ENCODE results near the gene SFXN3.
"Not testable (repeated sequence)": the region's sequence is repeated elsewhere in the genome, so short reads cannot be mapped to it uniquely, and the experiment has no call there.

Gene SFXN3

DNA sequence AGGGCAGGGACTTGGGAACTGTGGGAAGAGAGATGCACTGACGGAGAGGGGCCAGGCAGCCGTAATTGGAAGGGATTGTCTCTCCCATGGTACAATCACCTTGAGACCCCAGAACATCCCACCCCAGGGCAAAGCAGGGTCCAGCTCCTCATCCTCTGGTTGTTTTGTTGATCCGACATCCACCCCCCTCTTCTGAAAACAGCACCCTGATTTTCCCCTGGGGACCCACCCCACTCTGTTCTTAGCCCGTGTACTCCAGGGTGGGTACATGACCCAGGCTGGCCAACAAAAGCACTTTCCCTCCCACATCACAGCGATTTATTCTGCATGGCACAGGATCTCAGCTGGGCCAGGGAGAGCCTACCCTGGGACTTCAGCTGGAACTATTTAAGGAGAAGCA is 14.2 kb upstream of the SFXN3 start:
- no peak for DNase-seq

DNA sequence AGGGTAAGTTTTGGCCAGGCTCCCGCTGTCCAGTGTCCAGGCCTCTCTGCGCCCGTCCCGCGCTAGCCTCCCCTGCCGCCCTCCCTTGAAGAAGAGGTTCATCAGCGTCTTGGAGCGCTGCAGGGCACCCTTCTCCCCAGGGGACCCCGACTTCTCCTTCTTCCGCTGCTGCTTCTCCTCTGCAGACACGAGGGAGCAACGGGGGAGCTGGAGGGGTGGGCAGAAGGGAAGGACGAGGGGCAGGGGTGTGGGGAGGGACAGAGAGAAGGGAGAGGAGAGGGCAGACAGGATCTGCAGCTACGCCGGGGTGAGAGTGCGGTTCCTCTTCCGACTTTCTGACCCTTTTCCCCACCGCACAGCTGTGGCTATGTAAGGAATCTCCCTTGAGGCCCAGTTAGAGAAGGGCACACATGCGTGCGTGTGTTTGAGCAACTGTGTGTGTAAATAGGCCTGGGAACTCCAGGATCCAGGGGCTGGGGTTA is 12.9 kb upstream of the SFXN3 start:
- no peak for DNase-seq

DNA sequence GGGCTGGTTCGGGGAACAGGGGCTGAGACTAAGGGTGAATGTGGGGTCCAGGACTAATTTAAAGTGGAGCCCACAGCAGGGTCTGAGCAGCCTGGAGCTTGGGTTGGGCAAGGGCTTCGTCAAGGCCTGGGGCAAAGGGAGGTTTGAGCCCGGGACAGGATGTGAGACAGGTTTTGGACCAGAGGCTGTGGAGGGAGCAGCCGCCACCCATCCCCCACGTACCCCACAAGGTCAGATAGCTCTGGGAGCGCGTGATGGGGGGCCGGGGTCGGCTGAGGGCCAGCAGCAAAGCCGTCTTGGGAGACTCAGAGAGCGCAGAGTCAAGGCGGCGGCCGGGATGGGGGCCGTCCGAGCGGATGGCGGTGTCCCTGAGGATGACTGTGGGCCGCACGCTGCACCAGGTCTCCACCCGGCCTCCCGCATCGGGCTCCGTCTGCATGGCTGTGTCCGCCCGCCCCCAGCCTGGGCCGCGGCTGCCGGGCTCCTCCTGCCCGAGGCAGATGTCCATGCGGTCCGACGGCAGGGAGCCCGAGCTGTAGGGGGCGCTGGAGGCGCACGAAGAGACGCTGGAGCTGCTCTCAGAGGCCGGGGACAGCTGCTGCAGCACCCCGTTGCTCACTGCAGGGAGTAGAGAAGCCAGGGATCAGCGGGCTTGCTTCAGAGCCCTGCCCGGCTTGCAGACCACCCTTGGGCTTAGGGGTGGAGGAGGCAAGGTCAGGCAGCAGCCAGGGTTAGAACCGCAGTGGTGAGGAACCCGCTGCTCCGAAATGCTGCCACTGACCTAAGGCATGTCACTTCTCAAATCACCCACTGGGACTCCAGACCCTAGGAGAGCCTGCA is 12.2 kb upstream of the SFXN3 start:
- DNase-seq = peak; percentile 61 to 84

DNA sequence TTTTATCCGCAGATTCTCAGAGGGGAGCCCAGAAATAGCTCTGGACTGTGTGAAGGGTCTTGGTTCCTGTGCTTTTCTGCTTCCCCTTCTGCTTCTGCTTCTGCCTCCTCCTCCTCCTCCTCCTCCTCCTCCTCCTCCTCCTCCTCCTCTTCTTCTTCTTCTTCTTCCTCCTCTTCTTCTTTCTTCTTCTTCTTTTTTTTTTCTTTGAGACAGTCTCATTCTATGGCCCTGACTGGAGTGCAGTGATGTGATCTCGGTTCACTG is 11.7 kb upstream of the SFXN3 start:
- no peak for DNase-seq

DNA sequence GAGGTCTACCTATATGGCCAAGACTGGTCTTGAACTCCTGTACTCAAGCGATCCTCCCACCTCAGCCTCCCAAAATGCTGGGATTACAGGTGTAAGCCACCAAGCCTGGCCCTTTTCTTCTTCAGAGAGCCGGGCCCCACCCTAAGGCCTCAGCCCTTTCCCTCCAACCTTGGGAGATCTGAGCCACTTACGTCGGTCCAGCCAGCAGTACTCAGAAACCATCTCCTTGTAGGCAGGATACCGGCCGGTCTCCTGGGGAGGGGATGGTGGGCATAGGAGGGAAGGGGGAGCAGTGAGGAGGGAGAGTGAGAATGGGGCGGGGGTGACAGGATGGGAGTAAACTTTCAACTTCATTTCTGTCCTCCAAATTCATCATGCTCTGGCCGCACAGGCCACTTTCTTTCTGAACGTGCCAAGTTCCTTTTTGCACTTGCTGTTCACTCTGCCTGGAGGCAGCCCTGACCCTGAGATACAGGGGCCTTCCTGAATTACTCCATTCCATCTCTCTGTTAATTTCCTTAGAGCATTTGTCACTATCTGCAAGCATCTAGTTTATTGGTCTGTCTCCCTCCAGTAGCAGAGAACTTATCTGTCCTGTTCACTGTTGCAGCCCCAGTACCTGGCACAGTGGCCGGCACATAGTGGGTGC is 10.5 kb upstream of the SFXN3 start:
- DNase-seq = no peak

DNA sequence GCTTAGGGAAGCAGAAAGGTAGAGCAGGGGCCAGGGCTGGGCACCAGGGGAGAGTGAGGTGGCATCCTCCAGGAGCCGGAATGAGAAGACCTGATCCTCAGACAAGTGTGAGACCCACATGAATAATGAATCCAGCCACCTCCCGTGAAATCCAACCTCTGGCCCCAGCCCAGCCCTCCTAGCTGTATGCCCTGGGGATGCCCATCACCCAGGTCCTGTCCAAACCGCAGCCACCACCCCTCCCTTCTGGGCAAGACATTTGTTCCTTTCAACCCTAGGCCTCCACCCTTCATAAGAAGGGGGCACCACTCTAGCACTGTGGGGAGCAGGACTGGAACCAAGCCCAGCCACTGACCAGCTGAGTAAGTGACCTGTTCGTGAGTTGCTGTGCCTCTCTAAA is 9.8 kb upstream of the SFXN3 start:
- no peak for DNase-seq

DNA sequence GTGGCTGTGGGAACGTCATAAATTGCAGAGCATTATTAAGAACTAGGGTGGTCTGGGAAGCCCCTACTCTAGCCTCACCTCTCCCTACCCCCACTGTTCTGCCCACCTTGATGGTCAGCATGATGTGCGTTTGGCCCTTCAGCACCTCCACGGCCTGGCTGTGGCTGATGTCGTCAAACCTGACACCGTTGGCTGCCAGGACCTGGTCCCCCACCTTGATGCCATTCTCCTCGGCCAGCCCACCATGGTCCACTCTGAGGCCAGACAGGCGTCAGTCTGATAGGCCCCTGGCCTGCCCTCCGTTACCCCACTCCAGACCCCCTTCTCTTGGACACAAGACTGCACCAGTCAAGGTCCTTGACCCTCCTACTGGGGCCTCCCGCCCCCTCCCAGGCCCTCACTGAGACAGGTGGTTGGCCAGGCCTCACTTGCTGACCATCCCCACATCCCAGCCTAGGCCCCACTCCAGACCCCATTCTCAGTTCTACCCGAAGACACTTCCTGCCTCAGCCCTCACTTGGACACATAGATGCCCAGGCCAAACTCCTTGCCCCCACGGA is 9.3 kb upstream of the SFXN3 start:
- no peak for DNase-seq

DNA sequence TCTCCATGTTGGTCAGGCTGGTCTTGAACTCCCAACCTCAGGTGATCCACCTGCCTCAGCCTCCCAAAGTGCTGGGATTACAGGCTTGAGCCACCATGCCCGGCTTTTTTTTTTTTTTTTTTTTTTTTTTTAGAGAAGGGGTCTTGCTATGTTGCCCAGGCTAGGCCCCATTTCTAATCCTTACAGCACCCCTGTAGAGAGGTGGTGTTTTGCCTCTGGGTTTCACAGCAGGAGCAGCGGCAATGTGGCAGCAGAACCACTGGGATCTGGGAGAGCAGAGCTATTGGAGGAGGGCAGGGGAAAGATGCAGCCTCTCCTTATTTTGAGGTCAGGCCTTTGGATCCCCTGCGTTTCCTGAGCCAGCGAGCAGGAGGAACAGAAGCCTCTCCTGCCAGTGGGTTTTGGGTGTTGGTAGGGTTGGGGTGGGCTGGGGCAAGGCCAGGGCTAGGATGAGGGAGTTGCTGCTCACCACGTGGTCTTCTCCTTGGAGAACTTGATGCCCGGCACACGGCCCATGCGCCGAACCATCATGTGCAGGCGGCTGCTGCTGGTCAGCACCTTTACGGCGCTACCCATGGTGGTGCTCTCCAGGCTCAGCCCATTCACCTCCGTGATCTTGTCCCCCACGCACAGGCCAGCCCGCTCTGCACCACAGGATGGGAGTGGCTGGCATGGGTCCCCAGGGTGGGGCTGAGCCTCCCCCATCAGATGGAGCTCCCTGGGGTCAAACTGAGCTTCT is 7.9 kb upstream of the SFXN3 start:
- DNase-seq = no peak

DNA sequence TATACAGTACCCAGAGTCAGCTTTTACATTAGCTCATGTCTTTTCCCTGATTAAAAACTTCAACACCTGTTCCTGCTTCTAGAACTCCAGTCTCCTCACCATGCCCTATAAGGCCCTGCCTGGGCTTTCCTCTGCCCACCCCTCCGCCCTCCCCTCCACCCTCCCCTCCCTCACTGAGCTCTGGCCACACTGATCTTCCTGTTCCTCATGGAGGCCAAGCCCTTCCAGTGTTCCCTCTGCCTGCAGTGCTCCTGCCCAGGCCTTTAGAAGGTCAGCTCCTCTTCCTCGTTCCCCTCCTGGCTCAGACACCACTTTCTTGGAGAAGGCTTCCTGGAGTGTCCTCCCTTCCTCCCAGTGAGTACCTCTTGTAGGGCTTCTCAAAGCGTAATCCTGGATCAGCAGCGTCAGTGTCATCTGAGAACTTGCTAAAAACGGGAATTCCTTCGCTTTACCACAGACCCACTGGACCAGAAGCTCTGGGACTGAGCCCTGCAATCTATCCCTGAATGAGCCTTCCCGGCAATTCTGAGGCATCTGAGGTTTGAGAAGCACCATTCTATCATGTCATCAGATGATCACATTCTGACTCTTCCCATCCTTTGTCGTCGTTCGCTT is 3.8 kb upstream of the SFXN3 start:
- DNase-seq = no peak

DNA sequence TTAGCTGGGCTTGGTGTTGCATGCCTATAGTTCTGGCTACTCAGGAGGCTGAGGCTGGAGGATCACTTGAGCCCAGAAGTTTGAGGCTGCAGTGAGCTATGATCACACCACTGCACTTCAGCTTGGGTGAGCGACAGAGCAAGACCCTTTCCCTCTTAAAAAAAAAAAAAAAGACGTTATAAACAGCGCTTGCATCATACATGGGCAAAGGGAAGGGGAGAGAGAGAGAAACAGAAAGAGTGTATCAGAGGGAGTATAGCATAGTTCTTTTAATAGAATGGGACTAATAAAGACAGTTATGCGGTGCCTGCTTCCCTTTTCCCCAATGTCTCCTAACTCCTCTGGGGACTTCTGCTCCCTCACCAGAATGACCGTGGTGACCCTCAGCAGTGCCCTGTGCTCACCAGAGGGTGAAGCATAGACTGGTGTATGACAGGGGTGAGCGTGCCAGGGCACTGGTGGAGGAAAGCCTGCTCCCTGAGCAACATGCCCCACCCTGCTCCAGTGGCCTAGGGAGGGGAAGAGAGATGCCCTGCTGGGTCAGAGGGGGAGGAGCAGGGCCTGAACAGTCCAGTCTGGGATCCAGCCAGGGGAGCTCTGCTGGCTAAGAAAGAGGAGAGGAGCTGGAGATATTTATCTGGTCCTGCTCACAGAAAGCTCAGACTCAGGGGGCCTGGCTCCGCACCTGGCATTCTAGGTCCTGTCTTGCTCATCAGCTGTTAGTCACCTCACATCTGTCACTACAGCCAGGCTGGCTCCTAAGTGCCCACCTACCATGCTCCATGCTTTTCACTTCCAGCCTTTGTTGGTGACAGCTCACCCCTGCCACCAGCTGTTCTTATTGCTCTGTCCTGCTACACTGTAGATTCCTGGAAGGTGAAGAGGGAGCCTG is 2.3 kb upstream of the SFXN3 start:
- DNase-seq = no peak

DNA sequence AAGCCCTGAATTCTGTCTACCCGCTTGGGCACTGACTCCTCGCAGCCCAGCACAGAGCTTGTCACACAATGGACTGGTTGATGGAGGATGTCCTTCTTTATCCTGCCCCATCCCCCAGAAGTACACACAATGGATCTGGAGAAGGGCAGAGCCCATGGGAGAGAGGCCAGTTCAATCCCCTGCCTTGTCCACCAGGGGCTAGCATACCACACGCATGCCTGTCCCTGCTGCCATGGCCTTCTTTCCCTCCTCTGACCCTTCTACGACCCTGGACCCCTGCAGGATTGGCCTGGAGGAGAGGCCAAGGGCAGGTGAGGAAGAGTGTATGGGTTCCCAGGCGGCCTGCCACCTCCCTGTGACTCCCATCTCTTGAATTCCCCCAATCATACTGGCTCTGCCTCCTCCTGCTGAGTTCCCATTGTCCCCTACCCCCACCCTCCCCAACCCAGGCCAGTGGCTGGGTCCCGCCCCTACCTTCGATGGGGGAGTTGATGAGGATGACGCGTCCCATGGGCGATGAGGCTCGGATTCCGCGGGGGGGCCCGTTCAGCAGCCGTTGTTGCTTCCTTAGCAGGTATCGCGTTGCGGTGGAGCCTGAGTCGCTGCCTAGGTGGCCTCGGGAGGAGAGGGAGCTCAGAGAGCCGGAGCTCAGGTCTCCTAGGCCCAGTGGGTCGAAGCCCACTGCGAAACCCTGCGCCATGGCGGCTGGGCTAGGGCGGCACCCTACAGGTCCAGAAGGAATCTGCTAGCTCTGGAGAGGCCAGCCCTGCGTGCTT is 1.3 kb upstream of the SFXN3 start:
- DNase-seq = no peak

DNA sequence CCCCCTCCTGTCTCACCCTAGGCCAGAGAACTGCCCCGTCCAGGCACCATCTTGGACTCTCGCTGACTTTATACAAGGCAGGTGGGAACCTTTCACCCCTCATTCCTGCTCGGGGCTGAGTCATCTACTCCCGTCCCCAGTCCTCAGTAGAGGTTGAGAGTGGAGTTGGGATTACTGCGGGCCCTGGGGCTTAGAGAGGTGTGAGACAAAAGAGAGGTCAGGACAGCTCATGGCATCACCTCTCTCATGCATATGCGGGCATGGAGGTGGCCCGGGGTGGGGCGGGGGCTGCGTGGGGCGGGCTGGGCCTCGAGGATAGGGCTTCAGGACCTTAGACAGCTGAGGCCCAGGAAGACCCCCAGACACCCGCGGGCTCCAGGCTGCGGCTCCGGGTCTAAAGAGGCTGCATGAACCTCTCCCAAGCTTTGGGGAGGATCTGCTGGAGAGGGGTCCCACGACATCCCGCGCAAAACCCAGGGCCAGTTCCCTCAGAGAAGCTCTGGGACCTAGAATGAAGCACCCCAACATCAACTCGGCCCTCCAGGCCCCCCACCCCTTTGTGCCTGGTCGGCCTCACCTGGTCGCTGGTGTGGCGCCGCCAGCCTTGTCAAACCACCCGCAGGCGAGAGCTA is 422 bp upstream of the SFXN3 start:
- DNase-seq = no peak

DNA sequence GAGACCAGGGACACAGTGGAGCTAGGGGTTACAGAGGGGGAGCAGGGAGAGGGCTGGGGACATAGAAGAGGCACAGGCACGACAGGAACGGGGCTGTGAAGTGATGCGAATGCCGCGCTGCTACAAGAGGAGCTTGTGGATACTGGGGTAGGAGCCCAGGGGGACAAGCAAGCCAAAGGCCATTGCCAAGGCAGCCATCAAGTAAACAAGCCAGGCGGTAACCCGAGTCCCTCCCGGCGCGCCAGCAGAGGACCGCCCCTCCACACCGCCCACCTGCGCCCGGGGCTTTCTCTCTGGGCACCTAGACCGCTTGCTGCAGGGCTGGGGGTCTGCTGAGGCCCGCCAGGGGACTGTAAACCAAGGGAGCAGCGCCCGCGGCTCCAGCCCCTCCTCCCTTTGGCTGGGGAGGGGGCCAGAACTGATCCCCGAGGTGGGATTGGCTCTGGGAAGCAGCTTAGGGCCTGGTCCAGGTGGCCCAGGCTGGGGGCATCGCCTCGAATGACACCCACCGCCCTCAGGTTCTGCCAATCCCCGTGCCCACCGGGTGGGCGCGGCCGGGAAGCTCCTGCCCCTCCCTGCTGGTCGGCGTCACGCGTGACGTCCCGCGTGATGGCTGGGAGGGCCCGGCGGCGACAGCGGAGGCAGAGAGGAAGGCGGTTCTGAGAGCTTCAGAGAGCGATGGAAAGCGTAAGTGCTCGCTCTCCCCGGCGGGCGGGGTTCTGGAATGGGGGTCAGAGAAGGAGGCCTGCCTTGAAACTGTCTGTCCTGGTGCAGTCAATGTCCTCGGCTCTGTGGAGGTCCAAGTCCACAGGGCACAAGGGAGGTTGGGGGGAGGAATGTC is 982 bp downstream of the SFXN3 start:
- peak in 1 of 2 experiments; percentile 42 for DNase-seq

DNA sequence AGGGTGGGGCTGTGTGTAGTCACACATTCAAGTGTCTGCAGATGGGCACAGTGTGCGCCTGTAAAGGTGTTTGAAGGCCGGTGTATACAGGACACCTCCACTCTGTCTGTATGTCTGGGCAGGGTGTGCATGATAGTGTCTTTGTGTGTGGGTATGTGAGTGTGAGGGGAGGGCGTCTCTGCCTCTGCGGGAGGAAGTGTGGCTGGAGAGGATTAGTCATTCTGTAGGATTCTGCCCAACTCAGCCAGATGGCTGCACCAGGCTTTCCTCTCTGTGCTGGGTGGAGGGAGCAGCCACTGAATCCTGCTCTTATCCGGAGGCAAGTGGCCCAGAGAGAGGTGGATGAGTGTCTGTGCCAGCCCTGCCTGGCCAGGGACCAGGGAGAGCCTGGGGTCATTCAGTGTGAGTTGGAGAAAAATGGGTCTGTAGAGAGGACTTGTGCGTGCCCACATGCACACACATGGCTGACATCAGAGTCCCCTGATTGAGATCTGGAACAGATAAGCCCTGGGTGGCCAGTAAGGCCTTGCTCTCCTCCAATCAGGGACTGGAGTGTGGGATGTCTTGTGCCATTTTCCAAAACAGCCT is 1.7 kb downstream of the SFXN3 start:
- no peak for DNase-seq

DNA sequence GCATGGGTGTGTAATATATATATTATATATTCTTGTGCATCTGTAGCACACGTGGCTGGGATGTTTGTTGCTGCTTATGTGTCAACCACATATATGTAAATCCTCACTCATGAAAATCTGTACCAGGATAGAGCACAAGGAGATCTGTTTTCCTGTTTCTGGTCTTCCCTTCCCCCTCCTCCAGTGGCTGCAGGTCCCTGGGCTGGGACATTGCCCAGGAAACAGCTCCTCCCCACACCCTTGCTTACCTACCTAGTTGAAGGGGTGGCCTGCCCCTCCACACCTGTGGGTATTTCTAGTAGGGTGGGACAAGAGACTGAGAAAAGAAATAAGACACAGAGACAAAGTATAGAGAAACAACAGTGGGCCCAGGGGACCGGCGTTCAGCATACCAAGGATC is 2.2 kb downstream of the SFXN3 start:
- DNase-seq = no peak

DNA sequence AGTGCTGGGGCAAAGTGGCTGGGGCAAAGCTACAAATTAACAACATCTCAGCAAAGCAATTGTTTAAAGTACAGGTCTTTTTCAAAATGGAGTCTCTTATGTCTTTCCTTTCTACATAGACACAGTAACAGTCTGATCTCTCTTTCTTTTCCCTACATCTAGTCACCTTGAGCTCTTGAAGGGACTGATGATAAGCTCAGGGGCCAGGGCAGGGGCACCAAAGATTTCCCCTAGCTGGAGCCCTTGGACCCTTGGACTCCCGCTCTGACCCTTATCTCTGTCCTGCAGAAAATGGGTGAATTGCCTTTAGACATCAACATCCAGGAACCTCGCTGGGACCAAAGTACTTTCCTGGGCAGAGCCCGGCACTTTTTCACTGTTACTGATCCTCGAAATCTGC is 3.4 kb downstream of the SFXN3 start:
- not testable (repeated sequence) for DNase-seq

DNA sequence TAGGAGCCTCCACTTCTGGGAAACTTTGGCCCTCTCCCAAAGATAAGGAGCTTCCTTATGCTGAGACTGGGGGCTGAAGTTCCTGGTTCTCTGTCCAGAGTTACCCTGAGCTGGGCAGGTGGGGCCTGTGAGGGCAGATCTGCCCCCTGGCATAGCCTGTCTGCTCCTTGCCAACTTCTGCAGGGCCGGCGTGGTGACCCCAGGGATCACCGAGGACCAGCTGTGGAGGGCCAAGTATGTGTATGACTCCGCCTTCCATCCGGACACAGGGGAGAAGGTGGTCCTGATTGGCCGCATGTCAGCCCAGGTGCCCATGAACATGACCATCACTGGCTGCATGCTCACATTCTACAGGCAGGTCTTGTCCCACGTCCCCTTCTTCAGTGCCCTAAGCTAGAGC is 4.3 kb downstream of the SFXN3 start:
- DNase-seq = no peak

DNA sequence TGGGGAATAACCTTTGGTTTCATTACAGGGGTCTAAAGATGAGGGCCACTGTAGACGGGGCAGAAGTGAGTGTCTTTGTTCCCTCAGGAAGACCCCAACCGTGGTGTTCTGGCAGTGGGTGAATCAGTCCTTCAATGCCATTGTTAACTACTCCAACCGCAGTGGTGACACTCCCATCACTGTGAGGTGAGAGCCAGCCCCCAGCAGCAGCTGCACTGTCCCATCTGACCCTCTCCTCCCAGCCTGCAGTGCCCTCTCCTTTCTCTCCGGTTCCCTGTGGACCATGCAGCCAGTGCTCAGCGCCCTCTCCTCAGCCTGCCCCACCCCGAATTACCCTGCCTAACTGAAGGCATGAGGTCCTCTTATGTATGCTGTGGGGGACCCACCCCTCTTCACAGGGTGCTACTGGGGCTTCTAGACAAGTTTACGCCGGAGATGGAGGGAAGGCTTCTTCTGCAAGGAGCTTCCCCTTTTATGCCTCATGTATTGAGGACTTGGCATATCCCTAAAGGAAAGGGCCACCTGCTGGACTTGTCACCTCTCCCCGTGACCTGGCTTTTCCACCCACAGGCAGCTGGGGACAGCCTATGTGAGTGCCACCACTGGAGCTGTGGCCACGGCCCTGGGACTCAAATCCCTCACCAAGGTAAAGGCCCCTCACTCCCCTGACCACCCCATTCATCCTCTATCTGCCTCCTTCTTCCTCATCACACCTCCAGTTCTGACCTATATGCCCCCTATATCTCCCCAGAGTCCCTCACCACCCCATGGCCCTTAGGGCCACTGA is 5.1 kb downstream of the SFXN3 start:
- no peak for DNase-seq

DNA sequence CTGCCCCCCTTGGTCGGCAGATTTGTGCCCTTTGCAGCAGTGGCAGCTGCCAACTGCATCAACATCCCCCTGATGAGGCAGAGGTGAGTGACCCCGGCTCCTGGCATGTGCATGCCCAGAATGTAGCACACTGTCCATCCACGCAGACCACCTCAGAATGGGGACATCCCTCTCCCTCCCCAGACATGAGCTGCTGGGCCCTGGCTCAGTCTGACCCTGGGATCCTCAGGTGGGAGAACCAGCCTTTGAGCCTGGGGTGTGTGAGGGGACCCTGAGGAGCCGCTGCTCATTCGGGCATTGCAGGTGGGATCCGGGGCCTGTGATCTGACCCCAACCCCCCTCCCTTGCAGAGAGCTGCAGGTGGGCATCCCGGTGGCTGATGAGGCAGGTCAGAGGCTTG is 5.7 kb downstream of the SFXN3 start:
- no peak for DNase-seq

All from SHP77 (cell line).